ENCODE results near the gene ATP5F1D.
"Not testable (repeated sequence)": the region's sequence is repeated elsewhere in the genome, so short reads cannot be mapped to it uniquely, and the experiment has no call there.

Gene ATP5F1D

GRCh38 chr19:1241417-1242095 is at the start of gene ATP5F1D:
Gene ATP5F1D, plus strand, starts transcription at chr19:1241751. Its CDS starts 100 bp downstream, at chr19:1241851.
- DNase-seq = peak; percentile 93
- in situ Hi-C loops (cut with MboI; ENCODE audit: low pct_unique_long_range_greater_than_20kb, low sequenced_read_pairs) = no loop called here

GRCh38 chr19:1199531-1199930 is 42.0 kb upstream of the ATP5F1D start:
- in situ Hi-C loops (cut with MboI; ENCODE audit: low pct_unique_long_range_greater_than_20kb, low sequenced_read_pairs) = no loop called here

DNA sequence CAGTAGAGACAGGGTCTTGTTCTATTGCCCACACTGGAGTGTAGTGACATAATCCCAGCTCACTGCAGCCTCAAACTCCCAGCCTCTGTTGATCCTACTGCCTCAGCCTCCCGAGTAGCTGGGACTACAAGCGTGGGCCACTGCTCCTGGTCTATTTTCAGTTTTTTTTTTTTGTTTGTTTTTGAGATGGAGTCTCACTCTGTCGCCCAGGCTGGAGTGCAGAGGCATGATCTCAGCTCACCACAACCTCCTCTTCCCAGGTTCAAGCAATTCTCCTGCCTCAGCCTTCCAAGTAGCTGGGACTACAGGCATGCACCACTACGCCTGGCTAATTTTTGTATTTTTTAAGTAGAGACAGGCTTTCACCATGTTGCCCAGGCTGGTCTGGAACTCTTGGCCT is 40.9 kb upstream of the ATP5F1D start:
- DNase-seq; in situ Hi-C loops (cut with MboI; ENCODE audit: low pct_unique_long_range_greater_than_20kb, low sequenced_read_pairs): not testable (repeated sequence)

More at GRCh38 chr19:1199531-1199930, 42.0 kb upstream of the ATP5F1D start:
- no peak for DNase-seq

GRCh38 chr19:1205114-1206099 is 36.1 kb upstream of the ATP5F1D start, which contains the start of gene STK11:
Gene STK11, plus strand, starts transcription at chr19:1205778. Its CDS starts 1,136 bp downstream, at chr19:1206914.
- peak; percentile 97 for DNase-seq
- in situ Hi-C loops (cut with MboI; ENCODE audit: low pct_unique_long_range_greater_than_20kb, low sequenced_read_pairs) = no loop called here

- in situ Hi-C loops (cut with MboI; ENCODE audit: low pct_unique_long_range_greater_than_20kb, low sequenced_read_pairs) = no loop called here
- DNase-seq = no peak
Measured at GRCh38 chr19:1206150-1206863, 35.2 kb upstream of the ATP5F1D start.

DNA sequence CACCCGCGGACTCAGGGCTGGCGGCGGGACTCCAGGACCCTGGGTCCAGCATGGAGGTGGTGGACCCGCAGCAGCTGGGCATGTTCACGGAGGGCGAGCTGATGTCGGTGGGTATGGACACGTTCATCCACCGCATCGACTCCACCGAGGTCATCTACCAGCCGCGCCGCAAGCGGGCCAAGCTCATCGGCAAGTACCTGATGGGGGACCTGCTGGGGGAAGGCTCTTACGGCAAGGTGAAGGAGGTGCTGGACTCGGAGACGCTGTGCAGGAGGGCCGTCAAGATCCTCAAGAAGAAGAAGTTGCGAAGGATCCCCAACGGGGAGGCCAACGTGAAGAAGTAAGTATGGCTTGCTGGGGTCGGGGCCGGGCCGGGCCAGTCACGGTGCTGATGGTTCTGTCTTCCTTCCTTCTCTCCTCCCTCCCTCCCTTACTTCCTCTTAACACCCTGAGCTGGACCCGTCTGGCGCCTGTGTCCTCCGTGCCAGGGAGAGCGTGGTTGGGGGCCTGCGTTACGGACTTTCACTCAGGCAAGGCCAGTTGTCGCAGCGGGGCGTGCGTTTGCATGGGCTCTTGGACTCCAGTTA is 34.6 kb upstream of the ATP5F1D start:
- no peak for DNase-seq
- in situ Hi-C loops (cut with MboI; ENCODE audit: low pct_unique_long_range_greater_than_20kb, low sequenced_read_pairs) = no loop called here

DNA sequence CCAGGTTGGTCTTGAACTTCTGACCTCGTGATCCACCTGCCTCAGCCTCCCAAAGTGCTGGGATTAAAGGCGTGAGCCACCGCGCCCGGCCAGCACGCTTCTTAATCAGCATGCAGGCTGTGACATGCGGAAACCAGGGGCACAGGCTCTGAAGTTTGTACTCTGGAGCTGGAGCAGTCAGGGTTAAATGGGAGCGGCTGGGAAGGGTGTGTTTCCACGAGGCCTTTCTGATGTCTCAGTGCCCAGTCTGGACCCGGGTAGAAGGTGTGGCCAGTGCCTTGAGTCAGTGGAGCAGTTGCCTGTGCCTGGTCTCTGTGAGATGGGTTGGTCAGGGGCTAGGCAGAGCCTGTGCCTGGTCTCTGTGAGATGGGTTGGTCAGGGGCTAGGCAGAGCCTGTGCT is 32.7 kb upstream of the ATP5F1D start:
- DNase-seq; in situ Hi-C loops (cut with MboI; ENCODE audit: low pct_unique_long_range_greater_than_20kb, low sequenced_read_pairs): not testable (repeated sequence)

- in situ Hi-C loops (cut with MboI; ENCODE audit: low pct_unique_long_range_greater_than_20kb, low sequenced_read_pairs) = no loop called here
- no peak for DNase-seq
Measured at GRCh38 chr19:1210227-1210538, 31.4 kb upstream of the ATP5F1D start.

DNA sequence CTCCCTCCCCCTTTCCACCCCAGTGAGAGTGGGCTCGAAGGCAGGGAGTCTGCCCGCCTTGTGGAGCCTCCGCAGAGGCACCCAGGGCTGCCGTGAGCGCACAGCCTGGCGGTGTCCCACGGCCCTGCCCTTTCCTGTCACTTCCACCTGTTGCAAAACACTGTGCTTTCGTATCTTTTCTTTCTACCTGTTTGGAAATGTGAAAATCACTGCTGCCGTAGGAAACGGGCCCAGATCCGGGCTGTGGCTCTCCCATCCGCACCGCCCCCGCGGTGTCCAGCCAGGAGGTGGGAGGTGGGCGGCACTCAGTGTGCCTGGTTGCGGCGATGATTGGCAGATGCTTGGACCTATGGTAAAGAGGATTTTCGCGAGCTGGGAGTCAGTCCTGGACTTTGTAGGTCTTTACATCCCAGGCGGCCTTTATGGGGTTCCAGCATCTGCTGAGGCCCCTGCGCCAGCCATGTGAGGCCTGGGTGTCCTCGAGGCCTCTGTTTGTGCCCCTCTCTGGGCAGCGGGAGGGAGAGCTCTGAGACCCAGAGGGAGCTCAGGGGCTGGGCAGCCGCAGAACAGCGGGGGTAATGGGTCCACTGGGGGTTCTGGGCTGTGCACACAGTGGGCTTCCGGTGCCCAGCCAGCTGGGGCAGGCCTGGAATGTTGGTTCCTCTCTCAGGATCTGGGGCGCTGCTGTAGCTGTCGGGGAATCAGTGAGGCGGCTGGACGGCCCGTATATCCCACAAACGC is 29.9 kb upstream of the ATP5F1D start:
- in situ Hi-C loops (cut with MboI; ENCODE audit: low pct_unique_long_range_greater_than_20kb, low sequenced_read_pairs) = no loop called here
- DNase-seq = no peak

GRCh38 chr19:1213391-1214286 is 27.9 kb upstream of the ATP5F1D start:
- in situ Hi-C loops (cut with MboI; ENCODE audit: low pct_unique_long_range_greater_than_20kb, low sequenced_read_pairs) = no loop called here
- peak; percentile 97 for DNase-seq

GRCh38 chr19:1214299-1214861 is 27.2 kb upstream of the ATP5F1D start:
- no peak for DNase-seq
- in situ Hi-C loops (cut with MboI; ENCODE audit: low pct_unique_long_range_greater_than_20kb, low sequenced_read_pairs) = no loop called here

GRCh38 chr19:1214862-1215731 is 26.5 kb upstream of the ATP5F1D start:
- DNase-seq = no peak
- in situ Hi-C loops (cut with MboI; ENCODE audit: low pct_unique_long_range_greater_than_20kb, low sequenced_read_pairs) = no loop called here

- DNase-seq = no peak
- in situ Hi-C loops (cut with MboI; ENCODE audit: low pct_unique_long_range_greater_than_20kb, low sequenced_read_pairs) = no loop called here
Measured at GRCh38 chr19:1216756-1217155, 24.8 kb upstream of the ATP5F1D start.

DNA sequence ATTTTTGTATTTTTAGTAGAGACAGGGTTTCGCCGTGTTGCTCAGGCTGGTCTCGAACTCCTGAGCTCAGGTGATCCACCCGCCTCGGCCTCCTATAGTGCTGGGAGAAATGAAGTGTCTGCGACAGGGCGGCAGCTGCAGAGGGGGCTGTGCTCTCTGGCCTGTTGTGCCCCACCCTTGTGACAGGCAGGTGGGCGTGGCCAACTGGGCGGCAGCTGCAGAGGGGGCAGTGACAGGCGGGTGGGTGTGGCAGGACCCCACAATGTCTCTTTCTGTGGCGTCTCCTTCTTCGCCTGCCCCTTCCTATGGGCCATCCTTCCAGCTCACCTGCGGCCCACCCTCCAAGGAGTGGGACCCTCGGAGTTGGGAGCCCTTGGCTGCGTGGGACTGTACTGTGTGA is 24.2 kb upstream of the ATP5F1D start:
- no peak for DNase-seq
- in situ Hi-C loops (cut with MboI; ENCODE audit: low pct_unique_long_range_greater_than_20kb, low sequenced_read_pairs) = no loop called here

- in situ Hi-C loops (cut with MboI; ENCODE audit: low pct_unique_long_range_greater_than_20kb, low sequenced_read_pairs) = no loop called here
- no peak for DNase-seq
Measured at GRCh38 chr19:1218751-1219567, 22.6 kb upstream of the ATP5F1D start.

Data from KBM-7 (cell line).